ENCODE measurements around the gene TP53BP1. TPM values are rescaled to one million over a fixed set of nuclear protein-coding genes. Genes with fewer than 3 reads are reported as not detected.
A peak's percentile ranks its signal among the peaks of the same experiment; 100 is the strongest.

The TP53BP1 gene
- total and polyA plus RNA-seq, 2 of the 13 experiments (the other 11 are each of a cell fraction or from before 2014, with no cell fraction given): 17.1 to 17.4 TPM

GRCh38 chr15:43510200-43511011, 17.4 kb upstream of the TP53BP1 start (continued):
- TF ChIP-seq RBFOX2 (IDR thresholded peaks at IDR 0.05; ENCODE audit: low read depth, low read length) (peak; percentile 72), BCL6 (CRISPR knock-in tag; IDR thresholded peaks at IDR 0.05) (peak; percentile 2; the same call in 1 of the 2 replicates), GABPA (IDR thresholded peaks at IDR 0.05; ENCODE audit: low read depth, low read length) (peak; percentile 42), GABPA (CRISPR knock-in tag; IDR thresholded peaks at IDR 0.05; ENCODE audit: low read depth) (peak; percentile 77), ASH2L (IDR thresholded peaks at IDR 0.05; ENCODE audit: insufficient read length, low read depth, low read length) (peak; percentile 14), TFDP1 (CRISPR knock-in tag; IDR thresholded peaks at IDR 0.05; ENCODE audit: borderline replicate concordance) (peak; percentile 85; the same call in 1 of the 2 replicates), PHF8 (CRISPR knock-in tag; IDR thresholded peaks at IDR 0.05) (peak; percentile 51; the same call in 1 of the 2 replicates), FOXP1 (IDR thresholded peaks at IDR 0.05) (no peak), FOXP1 (CRISPR knock-in tag; IDR thresholded peaks at IDR 0.05) (no peak), YEATS4 (CRISPR knock-in tag; IDR thresholded peaks at IDR 0.05; ENCODE audit: borderline replicate concordance) (peak; percentile 46; the same call in 1 of the 2 replicates), THAP11 (CRISPR knock-in tag; IDR thresholded peaks at IDR 0.05) (0 out of 2 replicates have a peak, but pooled peaks have one; percentile 43), SMYD3 (CRISPR knock-in tag; IDR thresholded peaks at IDR 0.05) (no peak), RNF2 (conservative IDR thresholded peaks at IDR 0.05; ENCODE audit: low read depth) (0 out of 2 replicates have a peak, but pooled peaks have one; percentile 15), TIGD3 (CRISPR knock-in tag; IDR thresholded peaks at IDR 0.05; ENCODE audit: borderline replicate concordance) (no peak), RXRA (CRISPR knock-in tag; IDR thresholded peaks at IDR 0.05) (peak; percentile 38; the same call in 1 of the 2 replicates), TBP (CRISPR knock-in tag; IDR thresholded peaks at IDR 0.05) (no peak), BATF2 (CRISPR knock-in tag; IDR thresholded peaks at IDR 0.05) (no peak), ZNF180 (CRISPR knock-in tag; IDR thresholded peaks at IDR 0.05; ENCODE audit: borderline replicate concordance, low read depth) (no peak), ZNF430 (CRISPR knock-in tag; IDR thresholded peaks at IDR 0.05) (peak; percentile 65; the same call in 1 of the 2 replicates), ZNF558 (CRISPR knock-in tag; IDR thresholded peaks at IDR 0.05; ENCODE audit: borderline replicate concordance) (0 out of 2 replicates have a peak, but pooled peaks have one; percentile 36), ZNF770 (CRISPR knock-in tag; IDR thresholded peaks at IDR 0.05) (no peak), NR0B2 (CRISPR knock-in tag; IDR thresholded peaks at IDR 0.05) (peak; percentile 39; the same call in 1 of the 2 replicates), ZNF792 (CRISPR knock-in tag; IDR thresholded peaks at IDR 0.05) (peak; percentile 73; the same call in 1 of the 2 replicates)
- TF ChIP-seq, protein P1, sequence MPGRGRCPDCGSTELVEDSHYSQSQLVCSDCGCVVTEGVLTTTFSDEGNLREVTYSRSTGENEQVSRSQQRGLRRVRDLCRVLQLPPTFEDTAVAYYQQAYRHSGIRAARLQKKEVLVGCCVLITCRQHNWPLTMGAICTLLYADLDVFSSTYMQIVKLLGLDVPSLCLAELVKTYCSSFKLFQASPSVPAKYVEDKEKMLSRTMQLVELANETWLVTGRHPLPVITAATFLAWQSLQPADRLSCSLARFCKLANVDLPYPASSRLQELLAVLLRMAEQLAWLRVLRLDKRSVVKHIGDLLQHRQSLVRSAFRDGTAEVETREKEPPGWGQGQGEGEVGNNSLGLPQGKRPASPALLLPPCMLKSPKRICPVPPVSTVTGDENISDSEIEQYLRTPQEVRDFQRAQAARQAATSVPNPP (CRISPR knock-in tag; IDR thresholded peaks at IDR 0.05): no peak

Data from HepG2 (cell line).